Kidney epithelial cell (primary cell): Measurements from ENCODE around the gene SUMF1. TPM values are rescaled to one million over a fixed set of nuclear protein-coding genes. Genes with fewer than 3 reads are reported as not detected.
A peak's percentile ranks its signal among the peaks of the same experiment; 100 is the strongest.

Source experiments
- DNase-seq: peaks from one replicate; pipeline ENCODE4 v3.0.0-alpha.2; 2010; ENCODE audit warnings: low read depth
- H3K27me3 ChIP-seq: 2 replicates; pipeline ENCODE4 v1.6.0; 2011; ENCODE audit warnings: low read length; ENCODE audit not compliant: control insufficient read depth, insufficient read depth
- H3K36me3 ChIP-seq: 2 replicates; pipeline ENCODE4 v1.5.1; 2011; ENCODE audit warnings: low read length; ENCODE audit not compliant: control insufficient read depth, insufficient read depth
- H3K4me3 ChIP-seq: 2 replicates; pipeline ENCODE4 v1.5.1; 2011; ENCODE audit warnings: low read depth, mild to moderate bottlenecking, control low read depth, low read length
- total RNA-seq: library from RNA; depleted of rRNA; stranded (reverse); fragments of >200 nt; gene quantifications from 2 replicates; pipeline ENCODE4 v1.2.3, GENCODE V29; 2015
- TF ChIP-seq, protein P1 (sequence below): IDR thresholded peaks from 2 replicates; pipeline ENCODE4 v1.5.1; 2011; ENCODE audit warnings: mild to moderate bottlenecking, moderate library complexity, low read length, control low read depth, inconsistent platforms; ENCODE audit not compliant: insufficient read depth, poor library complexity, severe bottlenecking

Gene SUMF1
- total RNA-seq, 1 donor from 2014 or later, result 48.0 TPM

DNA sequence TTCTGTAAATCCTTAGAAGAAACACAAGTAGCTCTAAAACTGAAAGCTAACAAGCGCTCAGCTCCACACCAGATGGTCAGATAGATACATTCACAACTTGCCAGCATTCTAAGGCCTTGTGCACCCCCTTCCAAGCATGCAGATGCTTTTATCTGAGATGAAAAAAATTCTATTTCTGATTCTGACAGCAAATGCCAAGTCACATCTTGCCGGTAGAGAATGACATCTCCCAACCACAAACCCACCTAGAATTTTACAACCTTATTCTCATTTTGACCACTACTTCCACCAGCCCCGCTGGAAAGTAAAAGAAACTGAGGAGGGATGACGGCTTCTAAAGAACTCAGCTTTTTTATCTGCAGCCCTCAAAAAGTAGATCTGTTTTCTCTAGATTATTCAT lies 57.7 kb downstream of the SUMF1 start:
- TF ChIP-seq, protein P1, sequence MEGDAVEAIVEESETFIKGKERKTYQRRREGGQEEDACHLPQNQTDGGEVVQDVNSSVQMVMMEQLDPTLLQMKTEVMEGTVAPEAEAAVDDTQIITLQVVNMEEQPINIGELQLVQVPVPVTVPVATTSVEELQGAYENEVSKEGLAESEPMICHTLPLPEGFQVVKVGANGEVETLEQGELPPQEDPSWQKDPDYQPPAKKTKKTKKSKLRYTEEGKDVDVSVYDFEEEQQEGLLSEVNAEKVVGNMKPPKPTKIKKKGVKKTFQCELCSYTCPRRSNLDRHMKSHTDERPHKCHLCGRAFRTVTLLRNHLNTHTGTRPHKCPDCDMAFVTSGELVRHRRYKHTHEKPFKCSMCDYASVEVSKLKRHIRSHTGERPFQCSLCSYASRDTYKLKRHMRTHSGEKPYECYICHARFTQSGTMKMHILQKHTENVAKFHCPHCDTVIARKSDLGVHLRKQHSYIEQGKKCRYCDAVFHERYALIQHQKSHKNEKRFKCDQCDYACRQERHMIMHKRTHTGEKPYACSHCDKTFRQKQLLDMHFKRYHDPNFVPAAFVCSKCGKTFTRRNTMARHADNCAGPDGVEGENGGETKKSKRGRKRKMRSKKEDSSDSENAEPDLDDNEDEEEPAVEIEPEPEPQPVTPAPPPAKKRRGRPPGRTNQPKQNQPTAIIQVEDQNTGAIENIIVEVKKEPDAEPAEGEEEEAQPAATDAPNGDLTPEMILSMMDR, result no peak
- Histone ChIP-seq H3K36me3 (no peaks in the 10 kb centered on the region), H3K27me3 (no peaks in the 10 kb centered on the region), H3K4me3 (no peak overlapping the region)
- no peak for DNase-seq

DNA sequence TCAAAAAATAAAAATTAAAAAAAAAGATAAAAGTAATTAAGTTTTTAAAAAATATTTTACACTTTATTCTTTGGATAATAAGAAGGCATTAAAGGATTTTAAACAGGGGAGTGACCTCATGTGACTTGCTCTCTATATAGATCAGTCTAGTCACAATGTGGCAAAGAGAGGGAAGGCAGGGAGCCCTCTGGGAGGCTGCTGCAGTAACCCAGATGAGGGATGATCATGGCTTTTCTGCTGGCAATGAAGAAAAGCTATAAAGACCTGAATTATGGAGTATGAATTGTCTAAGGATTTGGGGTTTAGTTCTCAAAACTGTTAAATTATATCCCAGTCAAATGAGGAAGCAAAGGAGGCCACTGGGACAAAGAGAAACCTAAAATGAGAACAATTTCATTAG lies 58.1 kb downstream of the SUMF1 start:
- TF ChIP-seq, protein P1, result no peak
- no peak for DNase-seq
- Histone ChIP-seq H3K36me3 (no peaks in the 10 kb centered on the region), H3K4me3 (no peak overlapping the region), H3K27me3 (no peaks in the 10 kb centered on the region)

DNA sequence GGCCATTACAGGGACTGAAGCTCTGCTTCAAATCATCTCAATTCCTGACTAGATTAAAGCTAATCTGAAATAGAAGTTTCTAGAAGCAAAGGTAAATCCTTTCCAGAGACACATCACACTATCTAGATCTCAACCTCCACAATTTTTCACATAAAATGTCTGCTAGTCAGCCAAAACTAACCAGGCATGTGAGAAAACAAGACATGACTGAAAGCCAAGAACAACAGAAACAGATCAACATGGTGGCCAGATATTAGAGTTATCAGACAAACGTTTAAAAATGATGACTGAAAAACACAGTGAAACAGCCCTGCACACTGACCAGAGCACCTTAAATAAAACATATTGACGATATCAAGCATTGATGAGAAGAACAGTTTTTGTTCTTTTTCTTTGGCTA lies 59.1 kb downstream of the SUMF1 start:
- no peaks in the 10 kb centered on the region for H3K36me3 ChIP-seq
- DNase-seq, result no peak
- TF ChIP-seq, protein P1, result no peak

DNA sequence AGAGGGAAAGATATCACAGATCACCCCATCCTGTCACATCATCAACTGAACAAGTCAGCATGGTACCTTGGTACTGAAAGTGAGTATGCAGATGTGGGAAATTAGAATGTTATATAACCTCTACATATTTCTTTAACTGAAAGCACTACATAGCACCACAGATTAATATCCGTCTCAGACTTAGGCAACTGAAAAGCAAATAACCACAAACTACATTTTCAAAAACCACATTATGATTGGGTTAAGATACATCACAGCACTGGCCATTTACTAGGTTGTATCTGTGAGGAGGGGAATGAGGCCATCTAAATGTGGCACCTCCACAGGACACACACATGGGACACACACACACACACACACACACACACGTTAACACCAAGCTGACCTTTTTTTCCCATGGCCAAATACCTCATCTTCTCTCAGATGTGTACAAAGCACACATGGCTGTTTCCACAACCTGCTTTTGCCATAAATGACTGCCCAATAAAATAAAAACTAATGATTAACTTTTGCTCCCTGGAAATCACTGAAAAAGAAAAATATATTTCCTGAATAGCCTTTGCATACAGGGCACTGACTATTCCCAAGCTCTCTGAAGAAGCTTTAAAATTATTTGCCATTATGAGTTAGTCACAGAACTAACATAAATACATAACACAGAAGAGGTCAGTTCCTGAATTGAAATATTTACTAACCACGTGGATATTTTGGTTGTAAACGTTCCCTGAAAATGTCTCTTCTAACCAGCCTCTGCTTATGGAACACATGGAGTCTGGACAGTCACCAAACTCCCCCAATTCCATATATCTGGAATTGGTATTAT lies 60.1 kb downstream of the SUMF1 start:
- Histone ChIP-seq H3K36me3 (no peaks in the 10 kb centered on the region), H3K4me3 (no peak overlapping the region), H3K27me3 (no peaks in the 10 kb centered on the region)
- DNase-seq, result peak; percentile 31
- TF ChIP-seq, protein P1, result no peak

More for the DNA sequence above, 59.1 kb downstream of the SUMF1 start:
- Histone ChIP-seq H3K4me3 (no peak overlapping the region), H3K27me3 (no peaks in the 10 kb centered on the region)

- Histone ChIP-seq H3K4me3 (no peak overlapping the region), H3K27me3 (no peaks in the 10 kb centered on the region), H3K36me3 (no peaks in the 10 kb centered on the region)
- DNase-seq, result no peak
- TF ChIP-seq, protein P1, result no peak
These were observed 62.2 kb downstream of the SUMF1 start for GRCh38 chr3:4404881-4405280.

- DNase-seq, result no peak
- H3K36me3 ChIP-seq, result no peaks in the 10 kb centered on the region
- H3K4me3 ChIP-seq, result no peak overlapping the region
- no peaks in the 10 kb centered on the region for H3K27me3 ChIP-seq
- TF ChIP-seq, protein P1, result no peak
These were observed 65.6 kb downstream of the SUMF1 start for GRCh38 chr3:4401441-4401840.
